PC-9 (cell line): ENCODE data around the gene ANXA10.

Experiments used
- CTCF ChIP-seq: fragments of 200-600 bp; sonication (generic); conservative IDR thresholded peaks from 2 replicates; pipeline ENCODE4 v1.6.1; 2017; ENCODE audit warnings: mixed run types, antibody characterized with exemption, mild to moderate bottlenecking, moderate library complexity
- EZH2 ChIP-seq: fragments of 200-600 bp; sonication (generic); IDR thresholded peaks from 2 replicates; pipeline ENCODE4 v1.8.0; 2017; ENCODE audit warnings: antibody characterized with exemption, low read depth

- no peak for TF ChIP-seq CTCF
- no peak for TF ChIP-seq EZH2
These were observed 4.1 kb downstream of the ANXA10 start for GRCh38 chr4:168096407-168096784.
